ENCODE data around the gene LMX1A. TPM values are rescaled to one million over a fixed set of nuclear protein-coding genes. Genes with fewer than 3 reads are reported as not detected.

LMX1A gene
- polyA plus RNA-seq, 2 of the 4 experiments (the other 2 are of a cell fraction): not detected

GRCh38 chr1:165324050-165324449 is 32.5 kb downstream of the LMX1A start:
- no peak overlapping the region for H3K27ac ChIP-seq
- 5% methylated on average over 5 of the region's 5 CpGs for WGBS (ENCODE audit: missing lambda C conversion rate)
- no peak overlapping the region for H3K4me3 ChIP-seq
- TF ChIP-seq POLR2AphosphoS2 (conservative IDR thresholded peaks at IDR 0.05; ENCODE audit: low read length) (no peak), ZFP36 (IDR thresholded peaks at IDR 0.05; ENCODE audit: borderline replicate concordance, partially characterized antibody) (no peak), KDM1A (IDR thresholded peaks at IDR 0.05; ENCODE audit: low read depth) (no peak), ZSCAN20 (CRISPR knock-in tag; IDR thresholded peaks at IDR 0.05) (no peak), NFE2L2 (conservative IDR thresholded peaks at IDR 0.05; ENCODE audit: low read length) (no peak), HMGXB4 (CRISPR knock-in tag; IDR thresholded peaks at IDR 0.05; ENCODE audit: borderline replicate concordance) (no peak), MYC (IDR thresholded peaks at IDR 0.05; ENCODE audit: borderline replicate concordance, low read length) (no peak), ATOH8 (CRISPR knock-in tag; IDR thresholded peaks at IDR 0.05; ENCODE audit: low read depth) (no peak), USF2 (IDR thresholded peaks at IDR 0.05) (no peak), FOSL2 (IDR thresholded peaks at IDR 0.05) (no peak), FOSL2 (CRISPR knock-in tag; IDR thresholded peaks at IDR 0.05) (no peak), TP53 (CRISPR knock-in tag; IDR thresholded peaks at IDR 0.05) (no peak), RAD21 (conservative IDR thresholded peaks at IDR 0.05 in 1 of 2, IDR thresholded peaks at IDR 0.05 in 1 of 2) (no peak), POLR2A (IDR thresholded peaks at IDR 0.05; ENCODE audit: low read length) (no peak), E2F6 (IDR thresholded peaks at IDR 0.05; ENCODE audit: borderline replicate concordance, low read depth) (no peak), HOXB13 (CRISPR knock-in tag; IDR thresholded peaks at IDR 0.05; ENCODE audit: low read depth) (no peak), JUNB (IDR thresholded peaks at IDR 0.05) (no peak), EHMT2 (IDR thresholded peaks at IDR 0.05; ENCODE audit: low read depth) (no peak), RARB (CRISPR knock-in tag; IDR thresholded peaks at IDR 0.05) (no peak), MAFK (IDR thresholded peaks at IDR 0.05; ENCODE audit: partially characterized antibody) (no peak)
- H3K9me3 ChIP-seq: 0 out of 3 replicates have a peak, but pooled peaks cover 3% of the 10 kb centered on the region
- no peak overlapping the region for H3K4me2 ChIP-seq
- ChIA-PET POLR2A (no interaction called here), CTCF (interaction anchor here (1.3 kb wide), 1 partner anchor 70 kb away, joined by 3 read pairs; no protein-coding TSS in a partner anchor)
- ATAC-seq (no peak), DNase-seq (ENCODE audit: low read depth in 1 of 2, low spot score in 1 of 2) (no peak), FAIRE-seq (no peak)
- no peaks in the 10 kb centered on the region for H3K4me1 ChIP-seq

- ATAC-seq (no peak), FAIRE-seq (no peak), DNase-seq (ENCODE audit: low read depth in 1 of 2, low spot score in 1 of 2) (no peak)
- H3K4me3 ChIP-seq: no peak overlapping the region
- 37% methylated on average over 5 of the region's 5 CpGs for WGBS (ENCODE audit: missing lambda C conversion rate)
- CTCF ChIA-PET: no interaction called here
- no peak overlapping the region for H3K27ac ChIP-seq
- no peak overlapping the region for H3K4me2 ChIP-seq
- H3K4me1 ChIP-seq: no peaks in the 10 kb centered on the region
- POLR2A ChIA-PET: no interaction called here
- H3K9me3 ChIP-seq: 0 out of 3 replicates have a peak, but pooled peaks cover 3% of the 10 kb centered on the region
- TF ChIP-seq RARB (CRISPR knock-in tag; IDR thresholded peaks at IDR 0.05) (no peak), CTCF (IDR thresholded peaks at IDR 0.05) (no peak), MAX (IDR thresholded peaks at IDR 0.05) (no peak)
These were observed 38.9 kb downstream of the LMX1A start for GRCh38 chr1:165317612-165318011.

Data from A549 (cell line).